GM12878 (cell line): ENCODE data around the gene PTPN14. TPM values are rescaled to one million over a fixed set of nuclear protein-coding genes. Genes with fewer than 3 reads are reported as not detected.

Experiments used
- ATAC-seq: fragments of 200-7000 bp; cut with Tn5 transposase; 3 replicates; pipeline ENCODE4 v1.9.1; 2020; ENCODE audit warnings: mild to moderate bottlenecking, moderate library complexity
- BruUV-seq: library from RNA; stranded (reverse); fragments of 400-500 nt; replicated peaks from 2 replicates; lab custom pipeline; 2021; lab: Mats Ljungman, UMichigan
- CTCF ChIA-PET: fragments of 300-600 bp; sonication (Branson Sonifier 250); formaldehyde crosslinking; extraction: SDS; loops from one replicate; lab custom pipeline; 2021; ENCODE audit warnings: inconsistent platforms; lab: Yijun Ruan, JAX
- POLR2A ChIA-PET: fragments of 350-600 bp; formaldehyde crosslinking; extraction: SDS; loops from one replicate; lab custom pipeline; 2021; ENCODE audit warnings: inconsistent platforms; lab: Charles Lee
- RAD21 ChIA-PET: fragments of 300-600 bp; sonication (Branson Sonifier 250); formaldehyde crosslinking; loops from one replicate; lab custom pipeline; 2023; ENCODE audit warnings: antibody characterized with exemption; ENCODE audit not compliant: unreplicated experiment; lab: Charles Lee
- SMC1A ChIA-PET: fragments of 300-600 bp; sonication (Branson Sonifier 250); formaldehyde crosslinking; loops from one replicate; lab custom pipeline; 2023; ENCODE audit not compliant: unreplicated experiment, uncharacterized antibody; lab: Charles Lee
- DNase-seq: peaks from one replicate; pipeline ENCODE4 v3.0.0-alpha.2; 2011; ENCODE audit warnings: low read depth, low spot score
- FAIRE-seq: peaks from 3 replicates; lab custom pipeline; 2011; peaks lifted over from hg19 to GRCh38; lab: Jason Lieb, UNC
- H2AFZ ChIP-seq: 2 replicates; pipeline ENCODE4 v1.6.0; 2011; ENCODE audit warnings: low read depth, low read length, control low read depth; ENCODE audit not compliant: control insufficient read depth
- H3K27ac ChIP-seq: 2 replicates; pipeline ENCODE4 v1.5.1; 2011; ENCODE audit warnings: control low read depth; ENCODE audit not compliant: control insufficient read depth, insufficient read depth
- H3K27me3 ChIP-seq, 2 experiments: replicated peaks in 1 of 2; 2 replicates each; pipeline versions ENCODE4 v1.6.0 to v1.6.1; 2011; ENCODE audit warnings: low read length in 1 of 2; ENCODE audit not compliant: control insufficient read depth in 2 of 2, insufficient read depth in 2 of 2
- H3K36me3 ChIP-seq, 2 experiments: 2 replicates each; pipeline ENCODE4 v1.5.1; 2011; ENCODE audit warnings: low read length in 1 of 2; ENCODE audit not compliant: control insufficient read depth in 2 of 2, insufficient read depth in 2 of 2
- H3K4me1 ChIP-seq: 2 replicates; pipeline ENCODE4 v1.6.1; 2011; ENCODE audit warnings: mild to moderate bottlenecking, low read length, moderate library complexity, mixed read lengths; ENCODE audit not compliant: control insufficient read depth, insufficient read depth
- H3K4me2 ChIP-seq: 2 replicates; pipeline ENCODE4 v1.6.0; 2011; ENCODE audit warnings: control low read depth; ENCODE audit not compliant: control insufficient read depth, insufficient read depth
- H3K4me3 ChIP-seq: fragments of 200-600 bp; sonication (generic); 2 replicates; pipeline ENCODE4 v1.5.1; 2016
- H3K79me2 ChIP-seq: 2 replicates; pipeline ENCODE4 v1.6.0; 2011; ENCODE audit warnings: low read length; ENCODE audit not compliant: control insufficient read depth, insufficient read depth
- H3K9ac ChIP-seq: 2 replicates; pipeline ENCODE4 v1.8.0; 2011; ENCODE audit warnings: low read length, control low read depth, mixed read lengths; ENCODE audit not compliant: control insufficient read depth, insufficient read depth
- H3K9me3 ChIP-seq: replicated peaks from 3 replicates; pipeline ENCODE4 v1.5.1; 2011; ENCODE audit warnings: mild to moderate bottlenecking, low read length; ENCODE audit not compliant: control insufficient read depth, insufficient read depth
- H4K20me1 ChIP-seq: 2 replicates; pipeline ENCODE4 v1.6.0; 2011; ENCODE audit not compliant: control insufficient read depth, insufficient read depth
- E4F1 ChIP-seq: fragments of 450-650 bp; IDR thresholded peaks from 2 replicates; pipeline ENCODE4 v1.6.1; 2018; ENCODE audit warnings: borderline replicate concordance, mild to moderate bottlenecking; ENCODE audit not compliant: partially characterized antibody
- EED ChIP-seq: sonication (generic); IDR thresholded peaks from 2 replicates; pipeline ENCODE4 v1.6.1; 2016; ENCODE audit warnings: antibody characterized with exemption, low read depth
- IKZF1 ChIP-seq: fragments of 450-650 bp; conservative IDR thresholded peaks from 2 replicates; pipeline ENCODE4 v1.6.1; 2017; ENCODE audit warnings: antibody characterized with exemption, mild to moderate bottlenecking
- ZNF384 ChIP-seq: IDR thresholded peaks from 2 replicates; pipeline ENCODE4 v1.6.1; 2012; ENCODE audit warnings: low read depth, mild to moderate bottlenecking, low read length, improper control_type of control experiment, borderline replicate concordance
- WGBS: methylation state at CpG from one replicate; pipeline ENCODE4 v1.1.6; 2016; ENCODE audit warnings: low lambda C conversion rate; ENCODE audit not compliant: insufficient replicate concordance, insufficient coverage; ENCODE audit errors: missing lambda C conversion rate; 5-methylcytosine and 5-hydroxymethylcytosine counted together
- in situ Hi-C: fragments of 300-500 bp; cut with MboI; formaldehyde crosslinking; loops from 9 replicates; pipeline ENCODE4 v1.14.3; 2018; ENCODE audit warnings: mixed read lengths
- intact Hi-C: fragments of 100-400 bp; cut with micrococcal nuclease; formaldehyde crosslinking; loops from one replicate; pipeline ENCODE4 v1.14.2; 2022; ENCODE audit not compliant: unreplicated experiment
- polyA plus RNA-seq, 11 experiments: library from polyadenylated mRNA; depleted of rRNA in 4 of 11; unstranded in 6 of 11; stranded (reverse) in 5 of 11; fragments of >200 nt; fragmentation: Nextera tagmentation in 4 of 11; fragmentation: Illumina TruSeq in 1 of 11; extraction: Ambion mirVana in 4 of 11; extraction: Trizol in 1 of 11; gene quantifications; 1 replicate in 1 of 11; 2 replicates in 10 of 11; pipeline versions ENCODE4 v1.2.1 to v1.2.3, GENCODE V29; 2011 to 2016; ENCODE audit warnings: inconsistent platforms in 2 of 11, missing spikeins in 2 of 11, low read depth in 1 of 11
- total RNA-seq, 4 experiments: library from RNA; depleted of rRNA in 3 of 4; stranded (reverse); fragments of >200 nt in 3 of 4; fragmentation: Illumina TruSeq in 1 of 4; extraction: Trizol in 1 of 4; gene quantifications; 2 replicates each; pipeline versions ENCODE4 v1.2.1 to v1.2.3, GENCODE V29; 2013 to 2021
- TF ChIP-seq, protein P1 (sequence below): IDR thresholded peaks from 2 replicates; pipeline ENCODE4 v1.6.1; 2011; ENCODE audit warnings: low read depth, low read length, improper control_type of control experiment, borderline replicate concordance
- TF ChIP-seq, protein P2 (sequence below): fragments of 450-650 bp; IDR thresholded peaks from 2 replicates; pipeline ENCODE4 v1.6.1; 2017; ENCODE audit warnings: mild to moderate bottlenecking, moderate library complexity

PTPN14 gene
- total and polyA plus RNA-seq, 10 of the 15 experiments (the other 5 are each of a cell fraction or from before 2014, with no cell fraction given): 0.05 to 5.1 (median 0.44) TPM

DNA sequence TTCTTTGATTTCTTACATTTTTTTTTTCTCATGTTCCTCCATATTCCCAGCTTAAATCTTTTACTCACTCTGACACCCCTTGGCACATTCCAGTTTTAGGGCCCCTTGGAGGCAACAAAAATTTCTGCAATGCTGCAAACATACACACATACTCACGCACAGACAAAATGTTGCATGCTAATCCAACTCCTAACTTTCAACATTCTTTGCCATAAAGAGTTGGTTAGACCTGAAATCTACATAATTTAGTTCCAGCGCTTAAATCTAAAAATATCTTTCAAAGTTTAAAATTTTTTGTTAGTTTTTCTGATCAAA is 103.9 kb downstream of the PTPN14 start (continued):
- TF ChIP-seq, protein P1, sequence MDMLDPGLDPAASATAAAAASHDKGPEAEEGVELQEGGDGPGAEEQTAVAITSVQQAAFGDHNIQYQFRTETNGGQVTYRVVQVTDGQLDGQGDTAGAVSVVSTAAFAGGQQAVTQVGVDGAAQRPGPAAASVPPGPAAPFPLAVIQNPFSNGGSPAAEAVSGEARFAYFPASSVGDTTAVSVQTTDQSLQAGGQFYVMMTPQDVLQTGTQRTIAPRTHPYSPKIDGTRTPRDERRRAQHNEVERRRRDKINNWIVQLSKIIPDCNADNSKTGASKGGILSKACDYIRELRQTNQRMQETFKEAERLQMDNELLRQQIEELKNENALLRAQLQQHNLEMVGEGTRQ: no peak
- no peak for TF ChIP-seq EED

- ChIA-PET RAD21 (interaction anchor here (1.5 kb wide), 1 partner anchor 92 kb away, joined by 3 read pairs; no protein-coding TSS in a partner anchor), POLR2A (no interaction called here), CTCF (interaction anchor here (0.7 kb wide), 1 partner anchor 10 kb away, joined by 3 read pairs; no protein-coding TSS in a partner anchor), SMC1A (interaction anchor here (0.6 to 1.6 kb wide), 5 partner anchors 10 to 283 kb away, joined by 3 to 4 read pairs (median 3); no protein-coding TSS in a partner anchor)
- ATAC-seq: peak; percentile 77
- in situ Hi-C loops: no loop called here
- Histone ChIP-seq H4K20me1 (no peaks in the 10 kb centered on the region), H3K27ac (no peak overlapping the region), H3K4me2 (no peak overlapping the region), H3K4me1 (no peaks in the 10 kb centered on the region), H3K36me3 (no peaks in the 10 kb centered on the region), H3K9ac (no peak overlapping the region), H3K27me3 (no peaks in the 10 kb centered on the region), H3K9me3 (no peaks in the 10 kb centered on the region), H3K4me3 (no peak overlapping the region), H2AFZ (peak overlapping the region; percentile 15; the same call in 1 of the 2 replicates), H3K79me2 (no peaks in the 10 kb centered on the region)
- FAIRE-seq: no peak
- no TSS peak for BruUV-seq
- TF ChIP-seq ZNF384 (peak; percentile 26; the same call in 1 of the 2 replicates), IKZF1 (peak; percentile 42; the same call in 1 of the 2 replicates), E4F1 (no peak)
- TF ChIP-seq, protein P2, sequence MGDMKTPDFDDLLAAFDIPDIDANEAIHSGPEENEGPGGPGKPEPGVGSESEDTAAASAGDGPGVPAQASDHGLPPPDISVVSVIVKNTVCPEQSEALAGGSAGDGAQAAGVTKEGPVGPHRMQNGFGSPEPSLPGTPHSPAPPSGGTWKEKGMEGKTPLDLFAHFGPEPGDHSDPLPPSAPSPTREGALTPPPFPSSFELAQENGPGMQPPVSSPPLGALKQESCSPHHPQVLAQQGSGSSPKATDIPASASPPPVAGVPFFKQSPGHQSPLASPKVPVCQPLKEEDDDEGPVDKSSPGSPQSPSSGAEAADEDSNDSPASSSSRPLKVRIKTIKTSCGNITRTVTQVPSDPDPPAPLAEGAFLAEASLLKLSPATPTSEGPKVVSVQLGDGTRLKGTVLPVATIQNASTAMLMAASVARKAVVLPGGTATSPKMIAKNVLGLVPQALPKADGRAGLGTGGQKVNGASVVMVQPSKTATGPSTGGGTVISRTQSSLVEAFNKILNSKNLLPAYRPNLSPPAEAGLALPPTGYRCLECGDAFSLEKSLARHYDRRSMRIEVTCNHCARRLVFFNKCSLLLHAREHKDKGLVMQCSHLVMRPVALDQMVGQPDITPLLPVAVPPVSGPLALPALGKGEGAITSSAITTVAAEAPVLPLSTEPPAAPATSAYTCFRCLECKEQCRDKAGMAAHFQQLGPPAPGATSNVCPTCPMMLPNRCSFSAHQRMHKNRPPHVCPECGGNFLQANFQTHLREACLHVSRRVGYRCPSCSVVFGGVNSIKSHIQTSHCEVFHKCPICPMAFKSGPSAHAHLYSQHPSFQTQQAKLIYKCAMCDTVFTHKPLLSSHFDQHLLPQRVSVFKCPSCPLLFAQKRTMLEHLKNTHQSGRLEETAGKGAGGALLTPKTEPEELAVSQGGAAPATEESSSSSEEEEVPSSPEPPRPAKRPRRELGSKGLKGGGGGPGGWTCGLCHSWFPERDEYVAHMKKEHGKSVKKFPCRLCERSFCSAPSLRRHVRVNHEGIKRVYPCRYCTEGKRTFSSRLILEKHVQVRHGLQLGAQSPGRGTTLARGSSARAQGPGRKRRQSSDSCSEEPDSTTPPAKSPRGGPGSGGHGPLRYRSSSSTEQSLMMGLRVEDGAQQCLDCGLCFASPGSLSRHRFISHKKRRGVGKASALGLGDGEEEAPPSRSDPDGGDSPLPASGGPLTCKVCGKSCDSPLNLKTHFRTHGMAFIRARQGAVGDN: peak; percentile 25; the same call in 1 of the 2 replicates
- no peak for DNase-seq
- intact Hi-C loops: no loop called here
- WGBS: 55% methylated on average over 8 of the region's 8 CpGs
Observed at GRCh38 chr1:214446772-214447556, 104.4 kb downstream of the PTPN14 start.
